PC-9 (cell line): ENCODE measurements around the gene STUM. TPM values are rescaled to one million over a fixed set of nuclear protein-coding genes. Genes with fewer than 3 reads are reported as not detected.

ENCODE experiments used
- BruUV-seq: library from RNA; stranded (reverse); fragments of 400-500 nt; replicated peaks from 2 replicates; lab custom pipeline; 2021; lab: Mats Ljungman, UMichigan
- CTCF ChIA-PET: fragments of 300-600 bp; sonication (Branson Sonifier 250); formaldehyde crosslinking; loops from one replicate; lab custom pipeline; 2022; ENCODE audit warnings: antibody characterized with exemption; lab: Charles Lee
- POLR2A ChIA-PET: fragments of 300-600 bp; sonication (Branson Sonifier 250); formaldehyde crosslinking; loops from one replicate; lab custom pipeline; 2022; ENCODE audit warnings: antibody characterized with exemption; ENCODE audit not compliant: unreplicated experiment; lab: Charles Lee
- DNase-seq, 2 experiments: peaks; one replicate each; pipeline versions ENCODE4 v3.0.0 to v3.0.0-alpha.2; 2015 to 2022; ENCODE audit warnings: mixed read lengths in 1 of 2
- H2AFZ ChIP-seq: fragments of 200-600 bp; sonication (generic); 2 replicates; pipeline ENCODE4 v1.8.1; 2017; ENCODE audit warnings: antibody characterized with exemption
- H3F3A ChIP-seq: fragments of 200-600 bp; sonication (generic); 2 replicates; pipeline ENCODE4 v1.8.1; 2017; ENCODE audit warnings: antibody characterized with exemption, mild to moderate bottlenecking, low read depth; ENCODE audit not compliant: insufficient read depth
- H3K27ac ChIP-seq: fragments of 200-600 bp; sonication (generic); 2 replicates; pipeline ENCODE4 v1.6.1; 2016; ENCODE audit warnings: mixed run types
- H3K27me3 ChIP-seq: fragments of 200-600 bp; sonication (generic); 2 replicates; pipeline ENCODE4 v1.6.1; 2016; ENCODE audit warnings: low read depth, mixed run types; ENCODE audit not compliant: insufficient read depth
- H3K36me3 ChIP-seq: fragments of 200-600 bp; sonication (generic); 2 replicates; pipeline ENCODE4 v1.6.1; 2016; ENCODE audit warnings: low read depth, mixed run types
- H3K4me1 ChIP-seq: fragments of 200-600 bp; sonication (generic); replicated peaks from 2 replicates; pipeline ENCODE4 v1.6.1; 2016; ENCODE audit warnings: mixed run types; ENCODE audit not compliant: insufficient read depth
- H3K4me2 ChIP-seq: fragments of 200-600 bp; sonication (generic); 2 replicates; pipeline ENCODE4 v1.6.1; 2017; ENCODE audit warnings: mixed run types
- H3K4me3 ChIP-seq: fragments of 200-600 bp; sonication (generic); 2 replicates; pipeline ENCODE4 v1.6.1; 2016; ENCODE audit warnings: mixed run types
- H3K79me2 ChIP-seq: fragments of 200-600 bp; sonication (generic); 2 replicates; pipeline ENCODE4 v1.6.1; 2017; ENCODE audit warnings: low read depth, mixed run types
- H3K9me2 ChIP-seq: fragments of 200-600 bp; sonication (generic); 2 replicates; pipeline ENCODE4 v1.8.1; 2017; ENCODE audit warnings: mild to moderate bottlenecking; ENCODE audit not compliant: insufficient read depth
- H3K9me3 ChIP-seq: fragments of 200-600 bp; sonication (generic); 2 replicates; pipeline ENCODE4 v1.8.1; 2016; ENCODE audit warnings: low read depth; ENCODE audit not compliant: insufficient read depth
- H4K20me1 ChIP-seq: fragments of 200-600 bp; sonication (generic); 2 replicates; pipeline ENCODE4 v1.8.1; 2017; ENCODE audit not compliant: insufficient read depth
- EZH2 ChIP-seq: fragments of 200-600 bp; sonication (generic); IDR thresholded peaks from 2 replicates; pipeline ENCODE4 v1.8.0; 2017; ENCODE audit warnings: antibody characterized with exemption, low read depth
- intact Hi-C: fragments of 100-400 bp; cut with micrococcal nuclease; formaldehyde crosslinking; loops from one replicate; pipeline ENCODE4 v1.10.0; 2022; ENCODE audit not compliant: unreplicated experiment
- total RNA-seq: library from RNA; stranded (reverse); gene quantifications from 2 replicates; pipeline ENCODE4 v1.2.3, GENCODE V29; 2021
- TF ChIP-seq, protein P1 (sequence below): fragments of 200-600 bp; sonication (generic); conservative IDR thresholded peaks from 2 replicates; pipeline ENCODE4 v1.6.1; 2017; ENCODE audit warnings: mixed run types, antibody characterized with exemption, mild to moderate bottlenecking, moderate library complexity

STUM gene
- total RNA-seq, 1 experiment from 2014 or later: not detected

DNA sequence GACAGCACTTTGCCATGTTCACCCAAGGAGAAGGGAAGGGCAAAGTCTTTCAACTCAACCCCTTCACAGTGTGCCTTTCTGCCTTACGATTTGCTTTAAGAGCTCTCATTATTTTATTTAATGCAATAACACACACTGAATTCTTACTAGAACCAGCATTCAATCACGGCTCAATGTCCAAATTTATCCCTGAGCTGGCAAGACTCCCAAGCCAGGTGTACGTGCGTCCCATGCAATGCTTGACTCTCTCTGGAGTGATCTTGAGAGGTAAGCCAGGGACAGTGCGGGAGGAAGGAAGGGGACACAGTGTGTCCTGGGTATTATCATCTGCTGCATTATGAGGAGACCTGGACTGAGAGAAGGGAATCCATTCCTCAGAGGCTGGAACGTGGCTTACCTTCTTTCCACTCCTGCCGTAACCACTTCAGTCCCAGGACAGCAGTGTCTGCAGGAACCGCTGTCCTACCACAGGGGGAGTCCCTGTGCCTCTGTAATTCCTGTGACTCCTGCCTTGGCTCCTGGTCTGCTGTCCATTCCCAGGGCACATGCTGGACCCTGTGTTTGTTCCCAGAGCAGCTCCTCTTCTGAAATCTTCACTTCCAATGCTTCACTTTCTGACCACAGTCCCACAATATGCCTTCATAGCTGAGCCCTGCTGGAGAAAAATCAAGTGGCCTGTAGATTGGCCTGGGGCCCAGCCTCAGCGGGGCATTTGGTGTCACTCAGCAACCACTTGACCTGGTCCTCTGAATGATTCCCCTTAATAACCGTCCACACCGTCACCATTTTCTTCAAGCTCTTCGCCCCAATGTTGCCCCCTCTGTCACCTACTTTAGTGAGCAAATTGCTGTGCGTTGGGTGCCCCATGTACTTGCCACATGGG, 28.6 kb upstream of the STUM start:
- ChIA-PET CTCF (no interaction called here), POLR2A (interaction anchor here (0.5 kb wide), 1 partner anchor 36 kb away, joined by 3 read pairs; no protein-coding TSS in a partner anchor)
- no peaks in the 10 kb centered on the region for H3K4me1 ChIP-seq
- H3K9me3 ChIP-seq: no peaks in the 10 kb centered on the region
- peaks cover 75% of the 10 kb centered on the region for H3K27me3 ChIP-seq
- TF ChIP-seq, protein P1, sequence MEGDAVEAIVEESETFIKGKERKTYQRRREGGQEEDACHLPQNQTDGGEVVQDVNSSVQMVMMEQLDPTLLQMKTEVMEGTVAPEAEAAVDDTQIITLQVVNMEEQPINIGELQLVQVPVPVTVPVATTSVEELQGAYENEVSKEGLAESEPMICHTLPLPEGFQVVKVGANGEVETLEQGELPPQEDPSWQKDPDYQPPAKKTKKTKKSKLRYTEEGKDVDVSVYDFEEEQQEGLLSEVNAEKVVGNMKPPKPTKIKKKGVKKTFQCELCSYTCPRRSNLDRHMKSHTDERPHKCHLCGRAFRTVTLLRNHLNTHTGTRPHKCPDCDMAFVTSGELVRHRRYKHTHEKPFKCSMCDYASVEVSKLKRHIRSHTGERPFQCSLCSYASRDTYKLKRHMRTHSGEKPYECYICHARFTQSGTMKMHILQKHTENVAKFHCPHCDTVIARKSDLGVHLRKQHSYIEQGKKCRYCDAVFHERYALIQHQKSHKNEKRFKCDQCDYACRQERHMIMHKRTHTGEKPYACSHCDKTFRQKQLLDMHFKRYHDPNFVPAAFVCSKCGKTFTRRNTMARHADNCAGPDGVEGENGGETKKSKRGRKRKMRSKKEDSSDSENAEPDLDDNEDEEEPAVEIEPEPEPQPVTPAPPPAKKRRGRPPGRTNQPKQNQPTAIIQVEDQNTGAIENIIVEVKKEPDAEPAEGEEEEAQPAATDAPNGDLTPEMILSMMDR: no peak
- TF ChIP-seq EZH2: no peak
- no peaks in the 10 kb centered on the region for H3K9me2 ChIP-seq
- H3K79me2 ChIP-seq: no peaks in the 10 kb centered on the region
- BruUV-seq: no TSS peak
- intact Hi-C loops: no loop called here
- no peaks in the 10 kb centered on the region for H3K36me3 ChIP-seq
- H4K20me1 ChIP-seq: no peaks in the 10 kb centered on the region
- no peaks in the 10 kb centered on the region for H3F3A ChIP-seq
- H3K4me3 ChIP-seq: no peak overlapping the region
- H3K27ac ChIP-seq: no peak overlapping the region
- DNase-seq: no peak
- no peak overlapping the region for H2AFZ ChIP-seq
- no peak overlapping the region for H3K4me2 ChIP-seq

DNA sequence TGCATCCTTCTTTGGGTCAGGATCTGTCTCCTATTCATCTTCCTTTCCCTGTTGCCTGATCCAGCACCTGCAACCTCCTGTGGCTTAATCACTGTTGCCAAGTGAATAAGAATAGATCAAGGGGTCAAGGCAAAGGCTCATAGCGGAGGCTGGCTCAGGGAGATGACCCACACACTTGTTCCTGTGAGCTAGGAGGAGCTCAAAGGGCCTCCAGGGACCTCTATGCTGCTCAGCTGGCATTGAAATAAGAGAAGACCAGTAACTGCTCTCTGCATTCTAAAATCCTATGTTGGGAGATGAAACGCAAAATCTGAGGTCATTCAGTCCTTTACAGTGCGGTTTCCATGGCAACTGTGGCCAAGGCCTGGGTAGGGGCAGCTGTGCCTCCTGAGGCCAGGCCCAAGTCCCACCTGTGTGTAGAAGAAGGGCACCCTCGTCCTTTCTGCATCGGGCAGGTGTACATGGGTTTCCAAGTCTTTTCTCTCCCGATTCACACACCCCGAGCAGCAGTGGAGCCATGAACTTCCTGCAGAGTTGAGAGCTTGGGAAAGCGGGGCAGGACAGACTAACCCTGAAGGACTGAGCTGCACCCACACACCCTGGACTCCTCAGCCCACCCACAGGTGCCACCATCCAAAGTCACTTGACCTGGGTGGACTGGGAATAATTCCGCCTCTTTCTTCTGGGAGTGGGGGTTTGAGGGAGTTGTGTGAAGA, 27.8 kb upstream of the STUM start:
- Histone ChIP-seq H3K27me3 (peaks cover 71% of the 10 kb centered on the region), H4K20me1 (no peaks in the 10 kb centered on the region), H3K9me3 (no peaks in the 10 kb centered on the region), H2AFZ (no peak overlapping the region), H3K36me3 (no peaks in the 10 kb centered on the region), H3K27ac (no peak overlapping the region), H3K79me2 (no peaks in the 10 kb centered on the region), H3F3A (no peaks in the 10 kb centered on the region), H3K9me2 (no peaks in the 10 kb centered on the region), H3K4me2 (no peak overlapping the region), H3K4me1 (no peaks in the 10 kb centered on the region), H3K4me3 (no peak overlapping the region)
- no peak for TF ChIP-seq EZH2
- TF ChIP-seq, protein P1: no peak
- intact Hi-C loops: no loop called here
- ChIA-PET CTCF (no interaction called here), POLR2A (no interaction called here)
- no peak for DNase-seq
- no TSS peak for BruUV-seq

DNA sequence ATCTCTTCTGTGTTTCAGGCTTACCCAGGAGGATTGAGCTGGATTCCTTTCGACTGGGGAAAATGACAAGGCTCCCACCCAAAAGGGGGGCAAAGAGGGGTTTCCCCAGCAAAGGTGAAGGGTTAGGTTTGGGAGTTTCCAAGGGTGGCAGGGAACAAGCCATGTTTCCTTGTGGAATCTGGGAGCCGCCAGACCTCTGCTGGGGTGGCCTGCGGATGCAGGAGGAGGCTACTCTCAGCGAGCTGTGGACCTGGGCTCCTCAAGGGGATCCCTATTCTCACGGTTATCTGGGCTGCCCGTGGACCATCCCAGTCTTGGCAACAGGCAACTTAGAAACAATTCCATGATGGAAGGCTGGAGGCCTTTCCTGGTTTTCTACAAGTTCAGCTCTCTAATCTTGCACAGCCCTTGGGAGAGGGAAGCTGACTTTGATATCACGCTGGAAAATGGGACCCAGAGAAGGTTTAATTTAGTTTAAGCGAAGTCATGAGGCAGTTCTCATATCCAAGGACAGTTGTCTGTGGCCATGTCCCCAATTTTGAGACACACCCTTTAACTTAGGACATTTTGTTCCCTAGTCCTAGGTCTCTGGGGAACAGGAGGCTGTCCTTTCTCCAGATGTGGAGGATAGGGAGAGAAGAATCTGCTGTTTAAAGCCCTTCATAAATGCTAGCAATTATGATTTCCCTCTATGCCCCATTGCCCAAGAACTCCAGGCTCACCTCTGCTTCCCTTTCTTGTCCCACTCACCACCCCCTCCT, 24.7 kb upstream of the STUM start:
- BruUV-seq: no TSS peak
- CTCF ChIA-PET: no interaction called here
- no peak overlapping the region for H3K4me3 ChIP-seq

More for the DNA sequence above, 24.7 kb upstream of the STUM start:
- H3K9me3 ChIP-seq: no peaks in the 10 kb centered on the region
- no peak overlapping the region for H3K4me2 ChIP-seq
- POLR2A ChIA-PET: no interaction called here
- H3K27ac ChIP-seq: no peak overlapping the region
- no peaks in the 10 kb centered on the region for H3K79me2 ChIP-seq
- TF ChIP-seq EZH2: no peak
- TF ChIP-seq, protein P1: no peak
- no peaks in the 10 kb centered on the region for H3K9me2 ChIP-seq
- no peak overlapping the region for H2AFZ ChIP-seq
- H4K20me1 ChIP-seq: no peaks in the 10 kb centered on the region
- intact Hi-C loops: no loop called here
- no peaks in the 10 kb centered on the region for H3K4me1 ChIP-seq
- no peaks in the 10 kb centered on the region for H3K36me3 ChIP-seq
- no peak for DNase-seq
- no peaks in the 10 kb centered on the region for H3F3A ChIP-seq
- H3K27me3 ChIP-seq: peaks cover 48% of the 10 kb centered on the region
